Smooth muscle cell (in vitro differentiated cells): ENCODE measurements around the gene SPECC1L. TPM values are rescaled to one million over a fixed set of nuclear protein-coding genes. Genes with fewer than 3 reads are reported as not detected.

Experiments used
- DNase-seq: peaks from one replicate; lab custom pipeline; 2025; ENCODE audit not compliant: unreplicated experiment; lab: John Stamatoyannopoulos, UW
- H2AFZ ChIP-seq: fragments of 200-600 bp; sonication (generic); 2 replicates; pipeline ENCODE4 v1.6.0; 2016; ENCODE audit warnings: antibody characterized with exemption, low read depth, mild to moderate bottlenecking
- H3F3A ChIP-seq: fragments of 200-600 bp; sonication (generic); 2 replicates; pipeline ENCODE4 v1.6.0; 2017; ENCODE audit warnings: antibody characterized with exemption, low read depth
- H3K27ac ChIP-seq: fragments of 200-600 bp; sonication (generic); 2 replicates; pipeline ENCODE4 v1.5.1; 2016; ENCODE audit warnings: low read depth, mild to moderate bottlenecking
- H3K27me3 ChIP-seq: fragments of 200-600 bp; sonication (generic); 2 replicates; pipeline ENCODE4 v1.6.1; 2016; ENCODE audit warnings: low read depth, mild to moderate bottlenecking
- H3K36me3 ChIP-seq: fragments of 200-600 bp; sonication (generic); 2 replicates; pipeline ENCODE4 v1.5.1; 2016; ENCODE audit warnings: low read depth
- H3K4me1 ChIP-seq: fragments of 200-600 bp; sonication (generic); 2 replicates; pipeline ENCODE4 v1.5.1; 2016; ENCODE audit warnings: low read depth
- H3K4me2 ChIP-seq: fragments of 200-600 bp; sonication (generic); 2 replicates; pipeline ENCODE4 v1.6.0; 2016; ENCODE audit warnings: mild to moderate bottlenecking
- H3K4me3 ChIP-seq: fragments of 200-600 bp; sonication (generic); 2 replicates; pipeline ENCODE4 v1.5.1; 2016; ENCODE audit warnings: mild to moderate bottlenecking
- H3K79me2 ChIP-seq: fragments of 200-600 bp; sonication (generic); 2 replicates; pipeline ENCODE4 v1.6.0; 2016; ENCODE audit warnings: low read depth, mild to moderate bottlenecking
- H3K9ac ChIP-seq: fragments of 200-600 bp; sonication (generic); 2 replicates; pipeline ENCODE4 v1.6.0; 2016; ENCODE audit warnings: low read depth
- H3K9me3 ChIP-seq: fragments of 200-600 bp; sonication (generic); replicated peaks from 2 replicates; pipeline ENCODE4 v1.5.1; 2016; ENCODE audit warnings: low read depth
- H4K20me1 ChIP-seq: fragments of 200-600 bp; sonication (generic); 2 replicates; pipeline ENCODE4 v1.6.0; 2016; ENCODE audit warnings: low read depth
- CTCF ChIP-seq: fragments of 200-600 bp; sonication (generic); IDR thresholded peaks from 2 replicates; pipeline ENCODE4 v1.5.1; 2017; ENCODE audit warnings: borderline replicate concordance, mild to moderate bottlenecking, antibody characterized with exemption; ENCODE audit not compliant: insufficient read depth, poor library complexity, severe bottlenecking
- WGBS: methylation state at CpG from one replicate; pipeline ENCODE4 v1.1.7; 2016; ENCODE audit warnings: low lambda C conversion rate; 5-methylcytosine and 5-hydroxymethylcytosine counted together
- polyA plus RNA-seq: library from polyadenylated mRNA; unstranded; fragments of >200 nt; fragmentation: Nextera tagmentation; extraction: Ambion mirVana; gene quantifications from 2 replicates; pipeline ENCODE4 v1.2.1, GENCODE V29; 2016
- total RNA-seq: library from RNA; depleted of rRNA; stranded (reverse); fragments of >200 nt; gene quantifications from 2 replicates; pipeline ENCODE4 v1.2.3, GENCODE V29; 2014

Gene SPECC1L
- total and polyA plus RNA-seq, 2 experiments from 2014 or later = 10.0 to 19.1 TPM

- H3K27me3 ChIP-seq = peaks cover 32% of the 10 kb centered on the region
- no peaks in the 10 kb centered on the region for H3K79me2 ChIP-seq
- 98% methylated on average over 5 of the region's 5 CpGs for WGBS
- no peaks in the 10 kb centered on the region for H3K36me3 ChIP-seq
- H3K4me3 ChIP-seq = no peak overlapping the region
- H2AFZ ChIP-seq = no peak overlapping the region
- no peak overlapping the region for H3K27ac ChIP-seq
- TF ChIP-seq CTCF = no peak
- H3K4me1 ChIP-seq = peaks cover 10% of the 10 kb centered on the region
- DNase-seq = no peak
- no peaks in the 10 kb centered on the region for H3K9me3 ChIP-seq
- no peak overlapping the region for H3K4me2 ChIP-seq
- no peaks in the 10 kb centered on the region for H3F3A ChIP-seq
- peaks cover 6% of the 10 kb centered on the region for H4K20me1 ChIP-seq
- H3K9ac ChIP-seq = no peak overlapping the region
These were observed 151.6 kb downstream of the SPECC1L start for GRCh38 chr22:24422102-24422665.

- Histone ChIP-seq H4K20me1 (peaks cover 6% of the 10 kb centered on the region), H3K27me3 (peaks cover 32% of the 10 kb centered on the region), H3K4me3 (peak overlapping the region; percentile 59), H3K79me2 (no peaks in the 10 kb centered on the region), H3K4me1 (peaks cover 10% of the 10 kb centered on the region), H3K9ac (no peak overlapping the region), H3F3A (no peaks in the 10 kb centered on the region), H3K27ac (no peak overlapping the region), H3K9me3 (no peaks in the 10 kb centered on the region), H2AFZ (no peak overlapping the region), H3K4me2 (peak overlapping the region; percentile 91), H3K36me3 (no peaks in the 10 kb centered on the region)
- WGBS = under 1% methylated on average over 22 of the region's 56 CpGs
- TF ChIP-seq CTCF = peak; percentile 94
- no peak for DNase-seq
These were observed 152.9 kb downstream of the SPECC1L start for GRCh38 chr22:24423519-24424000.

GRCh38 chr22:24424001-24424900 lies 153.6 kb downstream of the SPECC1L start:
- no peak for DNase-seq
- H3K4me1 ChIP-seq = peaks cover 10% of the 10 kb centered on the region

More at GRCh38 chr22:24424001-24424900, 153.6 kb downstream of the SPECC1L start:
- Histone ChIP-seq H4K20me1 (peaks cover 6% of the 10 kb centered on the region), H3K36me3 (no peaks in the 10 kb centered on the region), H3K79me2 (no peaks in the 10 kb centered on the region), H2AFZ (no peak overlapping the region), H3K4me2 (peak overlapping the region; percentile 91), H3K27ac (no peak overlapping the region), H3F3A (no peaks in the 10 kb centered on the region), H3K9ac (peak overlapping the region; percentile 34), H3K9me3 (no peaks in the 10 kb centered on the region), H3K27me3 (peaks cover 32% of the 10 kb centered on the region), H3K4me3 (peak overlapping the region; percentile 59)
- WGBS = 9% methylated on average over 80 of the region's 105 CpGs
- TF ChIP-seq CTCF = no peak
